LNCAP (cell line): ENCODE measurements around the gene C2CD2L.

ENCODE experiments used
- TF ChIP-seq, protein P1 (sequence below): fragments of 450-650 bp; IDR thresholded peaks from 2 replicates; pipeline ENCODE4 v1.5.1; 2017; ENCODE audit warnings: mild to moderate bottlenecking

The C2CD2L gene

GRCh38 chr11:119145551-119145950 is 38.4 kb downstream of the C2CD2L start:
- TF ChIP-seq, protein P1, sequence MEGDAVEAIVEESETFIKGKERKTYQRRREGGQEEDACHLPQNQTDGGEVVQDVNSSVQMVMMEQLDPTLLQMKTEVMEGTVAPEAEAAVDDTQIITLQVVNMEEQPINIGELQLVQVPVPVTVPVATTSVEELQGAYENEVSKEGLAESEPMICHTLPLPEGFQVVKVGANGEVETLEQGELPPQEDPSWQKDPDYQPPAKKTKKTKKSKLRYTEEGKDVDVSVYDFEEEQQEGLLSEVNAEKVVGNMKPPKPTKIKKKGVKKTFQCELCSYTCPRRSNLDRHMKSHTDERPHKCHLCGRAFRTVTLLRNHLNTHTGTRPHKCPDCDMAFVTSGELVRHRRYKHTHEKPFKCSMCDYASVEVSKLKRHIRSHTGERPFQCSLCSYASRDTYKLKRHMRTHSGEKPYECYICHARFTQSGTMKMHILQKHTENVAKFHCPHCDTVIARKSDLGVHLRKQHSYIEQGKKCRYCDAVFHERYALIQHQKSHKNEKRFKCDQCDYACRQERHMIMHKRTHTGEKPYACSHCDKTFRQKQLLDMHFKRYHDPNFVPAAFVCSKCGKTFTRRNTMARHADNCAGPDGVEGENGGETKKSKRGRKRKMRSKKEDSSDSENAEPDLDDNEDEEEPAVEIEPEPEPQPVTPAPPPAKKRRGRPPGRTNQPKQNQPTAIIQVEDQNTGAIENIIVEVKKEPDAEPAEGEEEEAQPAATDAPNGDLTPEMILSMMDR = no peak

- TF ChIP-seq, protein P1 = no peak
Observed at GRCh38 chr11:119147604-119148333, 40.6 kb downstream of the C2CD2L start.

- TF ChIP-seq, protein P1 = no peak
Observed at GRCh38 chr11:119148720-119149017, 41.5 kb downstream of the C2CD2L start.

DNA sequence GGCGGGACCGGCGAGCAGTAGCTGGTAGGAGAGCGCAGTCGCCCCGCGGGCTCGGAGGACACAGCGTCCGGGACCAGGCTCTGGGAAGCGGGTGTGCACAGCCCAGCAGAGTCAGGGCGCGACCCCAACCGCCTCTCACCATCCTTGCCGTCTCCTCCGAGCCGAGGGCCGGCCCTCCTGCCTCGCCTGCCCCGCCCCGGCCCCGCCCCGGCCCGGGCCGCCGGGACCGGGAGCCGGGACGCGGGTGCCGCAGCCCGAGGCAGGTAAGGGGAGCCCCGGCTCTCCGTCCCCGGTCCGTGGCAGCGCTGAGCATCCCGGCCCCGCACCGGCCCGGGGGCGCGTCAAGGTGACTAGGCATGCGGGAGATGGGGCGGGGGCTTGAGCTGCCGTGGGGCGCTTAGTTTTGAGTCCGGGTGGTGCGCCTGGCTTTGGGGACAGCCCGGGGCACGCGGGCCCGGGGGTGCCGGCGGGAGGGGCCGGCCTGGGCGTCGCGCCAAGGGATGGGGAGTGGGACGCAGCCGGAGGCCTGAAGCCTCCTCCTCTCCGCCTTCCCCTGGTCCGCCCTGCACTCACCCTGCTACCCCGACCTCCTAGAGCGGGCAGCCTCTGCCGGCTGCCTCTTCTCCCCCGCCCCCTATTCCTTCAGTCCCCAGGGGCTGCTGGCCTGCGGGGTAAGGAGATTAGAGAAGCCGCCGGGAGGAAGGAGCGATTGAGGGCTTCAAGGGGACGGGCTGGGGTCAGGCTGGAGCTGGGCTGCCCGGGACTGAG is 42.1 kb downstream of the C2CD2L start, which contains the start of gene ABCG4:
TSS of gene ABCG4 (plus strand) at position 35 of the 768 bp plus-strand sequence. CDS start 914 bp downstream, outside the sequence.
- TF ChIP-seq, protein P1 = no peak

DNA sequence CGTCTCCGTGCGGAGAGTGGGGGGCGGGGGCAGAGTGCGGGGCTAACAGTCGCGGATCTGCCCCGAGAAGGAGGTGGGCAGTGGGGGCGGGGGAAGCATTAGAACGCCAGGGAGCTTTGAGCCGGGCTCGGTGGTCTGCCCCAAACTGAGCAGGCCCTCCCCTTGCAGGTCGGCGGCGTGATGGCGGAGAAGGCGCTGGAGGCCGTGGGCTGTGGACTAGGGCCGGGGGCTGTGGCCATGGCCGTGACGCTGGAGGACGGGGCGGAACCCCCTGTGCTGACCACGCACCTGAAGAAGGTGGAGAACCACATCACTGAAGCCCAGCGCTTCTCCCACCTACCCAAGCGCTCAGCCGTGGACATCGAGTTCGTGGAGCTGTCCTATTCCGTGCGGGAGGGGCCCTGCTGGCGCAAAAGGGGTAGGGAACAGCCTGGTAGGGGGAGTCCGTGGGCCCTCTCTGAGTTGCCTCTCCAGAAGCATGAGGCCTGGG is 42.7 kb downstream of the C2CD2L start:
- TF ChIP-seq, protein P1 = no peak

DNA sequence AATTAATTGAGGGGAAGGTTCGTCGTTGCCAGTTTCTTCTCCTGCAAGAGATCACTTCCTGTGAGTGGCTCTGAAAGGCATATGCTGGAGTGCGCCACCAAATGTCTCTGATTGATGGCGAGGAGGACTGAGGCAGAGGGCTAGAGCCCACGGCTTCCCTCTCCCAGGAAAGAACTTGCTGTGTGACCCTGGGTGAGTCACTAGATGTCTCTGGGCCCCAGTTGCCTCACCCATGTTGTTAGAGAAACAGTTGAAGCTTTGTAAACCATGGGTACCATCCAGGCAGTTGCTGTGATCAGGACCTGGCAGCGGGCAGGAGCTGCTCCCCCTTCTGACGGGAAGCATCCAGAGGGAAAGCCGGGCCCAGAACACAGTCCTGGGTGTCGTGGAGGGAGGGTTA is 44.9 kb downstream of the C2CD2L start:
- TF ChIP-seq, protein P1 = no peak

DNA sequence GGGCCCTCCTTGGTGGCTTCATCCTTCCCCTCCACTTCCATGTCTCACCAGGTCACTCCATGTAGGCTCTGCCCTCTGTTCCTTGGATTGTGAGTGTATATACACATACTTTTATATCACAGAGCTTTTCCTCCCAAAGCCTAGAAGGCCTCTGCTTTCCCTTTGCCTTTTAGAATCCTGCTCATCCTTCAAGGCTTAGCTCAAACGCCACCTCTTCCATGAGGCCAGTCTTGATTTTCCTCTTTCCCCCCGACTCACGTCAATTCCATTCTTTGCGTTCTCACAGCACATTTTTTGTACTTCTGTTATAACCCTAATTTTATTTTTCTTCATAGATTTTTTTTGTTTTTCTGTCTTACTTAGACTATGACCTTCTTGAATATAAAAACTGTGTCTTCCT is 45.5 kb downstream of the C2CD2L start:
- TF ChIP-seq, protein P1 = no peak
